Smooth muscle cell of the pulmonary artery (primary cell): ENCODE data around the gene TRIM64C. TPM values are rescaled to one million over a fixed set of nuclear protein-coding genes. Genes with fewer than 3 reads are reported as not detected.

Experiments
- total RNA-seq: library from RNA; depleted of rRNA; stranded (reverse); fragments of >200 nt; gene quantifications from 2 replicates; pipeline ENCODE4 v1.2.3, GENCODE V29; 2014

TRIM64C gene
- not detected in 2 replicates for total RNA-seq

GRCh38 chr11:49059012-49059411 lies at the start of gene TRIM64C:
TSS of gene TRIM64C (minus strand) at chr11:49059112. CDS start at chr11:49059112, 0 bp downstream.

GRCh38 chr11:49028523-49028922 lies 30.4 kb downstream of the TRIM64C start, which contains the start of gene TRIM49B:
TSS of gene TRIM49B (plus strand) at chr11:49028823. CDS start at chr11:49031600, 2,777 bp downstream.

Other genes with a start within 250 kb of the TRIM64C start
- not detected in 2 replicates for gene TRIM51G, start 75.2 kb downstream of the TRIM64C start, total RNA-seq
- gene TRIM49B, start 30.3 kb downstream of the TRIM64C start, total RNA-seq = not detected in 2 replicates
- gene FOLH1, start 149.5 kb upstream of the TRIM64C start, total RNA-seq = 0.65 TPM in 1 of 2 replicates, not detected in the other